HCT116 (cell line): Measurements from ENCODE around the gene CCDC102B. TPM values are rescaled to one million over a fixed set of nuclear protein-coding genes. Genes with fewer than 3 reads are reported as not detected.

Experiments used
- ATAC-seq: fragments of 200-7000 bp; cut with Tn5 transposase; 2 replicates; pipeline ENCODE4 v1.9.1; 2020; ENCODE audit warnings: mild to moderate bottlenecking, moderate library complexity
- BruUV-seq: library from RNA; stranded (reverse); fragments of 400-500 nt; replicated peaks from 2 replicates; lab custom pipeline; 2021; lab: Mats Ljungman, UMichigan
- CTCF ChIA-PET: fragments of 300-600 bp; sonication (Branson Sonifier 250); formaldehyde crosslinking; loops from one replicate; lab custom pipeline; 2021; ENCODE audit warnings: antibody characterized with exemption; lab: Charles Lee
- POLR2A ChIA-PET: fragments of 300-600, 350-600 bp; sonication (Branson Sonifier 250); formaldehyde crosslinking; loops from one replicate; lab custom pipeline; 2021; ENCODE audit warnings: antibody characterized with exemption; lab: Charles Lee
- RAD21 ChIA-PET, 2 experiments: fragments of 300-600 bp; sonication (Branson Sonifier 250); formaldehyde crosslinking; loops; one replicate each; lab custom pipeline; 2023; ENCODE audit warnings: low total read pairs in 2 of 2; ENCODE audit not compliant: uncharacterized antibody in 2 of 2, unreplicated experiment in 2 of 2, low non-redundant PET in 1 of 2; lab: Charles Lee
- DNase-seq: peaks from one replicate; pipeline ENCODE4 v3.0.0-alpha.2; 2010; ENCODE audit warnings: low read depth, low spot score
- H2AFZ ChIP-seq: fragments of 200-600 bp; shearing (Covaris generic), sonication (generic); 2 replicates; pipeline ENCODE4 v1.6.1; 2017; ENCODE audit warnings: low read depth, mixed run types, mixed read lengths, antibody characterized with exemption, low read length; ENCODE audit not compliant: poor library complexity, severe bottlenecking
- H3K27ac ChIP-seq: 2 replicates; pipeline ENCODE4 v1.5.1; 2012; ENCODE audit warnings: low read depth, low read length
- H3K27me3 ChIP-seq: fragments of 200-600 bp; sonication (generic); 2 replicates; pipeline ENCODE4 v1.6.1; 2016; ENCODE audit warnings: mixed run types, low read length, mixed read lengths; ENCODE audit not compliant: insufficient read depth
- H3K36me3 ChIP-seq, 2 experiments: fragments of 200-500 bp in 1 of 2; fragments of 200-600 bp in 1 of 2; sonication (Bioruptor generic) in 1 of 2; sonication (generic) in 1 of 2; 2 replicates each; pipeline versions ENCODE4 v1.5.1 to v1.6.1; 2014 to 2016; ENCODE audit warnings: low read length in 2 of 2, inconsistent platforms in 1 of 2, mixed read lengths in 1 of 2, mixed run types in 1 of 2; ENCODE audit not compliant: insufficient read depth in 2 of 2, control insufficient read depth in 1 of 2
- H3K4me1 ChIP-seq, 2 experiments: fragments of 200-600 bp in 1 of 2; sonication (generic) in 1 of 2; 2 replicates each; pipeline versions ENCODE4 v1.5.1 to v1.6.1; 2012 to 2017; ENCODE audit warnings: low read length in 2 of 2, inconsistent platforms in 1 of 2, mild to moderate bottlenecking in 1 of 2, mixed read lengths in 1 of 2, mixed run types in 1 of 2, moderate library complexity in 1 of 2; ENCODE audit not compliant: insufficient read depth in 2 of 2, control insufficient read depth in 1 of 2
- H3K4me2 ChIP-seq: fragments of 200-600 bp; sonication (generic); 2 replicates; pipeline ENCODE4 v1.6.1; 2017; ENCODE audit warnings: mixed run types, low read length, mixed read lengths
- H3K4me3 ChIP-seq, 2 experiments: fragments of 200-600 bp in 1 of 2; sonication (generic) in 1 of 2; replicated peaks in 1 of 2; 2 replicates each; pipeline ENCODE4 v1.5.1; 2011 to 2016; ENCODE audit warnings: low read length in 2 of 2, control low read depth in 1 of 2, low read depth in 1 of 2, mild to moderate bottlenecking in 1 of 2, mixed read lengths in 1 of 2, mixed run types in 1 of 2
- H3K79me2 ChIP-seq: fragments of 200-600 bp; sonication (generic); 2 replicates; pipeline ENCODE4 v1.6.1; 2017; ENCODE audit warnings: mild to moderate bottlenecking, mixed run types, low read length, moderate library complexity, mixed read lengths; ENCODE audit not compliant: insufficient read depth
- H3K9ac ChIP-seq: fragments of 200-600 bp; sonication (generic); 2 replicates; pipeline ENCODE4 v1.6.1; 2016; ENCODE audit warnings: low read length, mixed read lengths
- H3K9me2 ChIP-seq: fragments of 200-600 bp; sonication (generic), shearing (Covaris generic); 2 replicates; pipeline ENCODE4 v1.6.1; 2017; ENCODE audit warnings: mixed run types, mild to moderate bottlenecking, moderate library complexity; ENCODE audit not compliant: insufficient read depth
- H3K9me3 ChIP-seq, 2 experiments: fragments of 200-500 bp in 1 of 2; fragments of 200-600 bp in 1 of 2; sonication (Bioruptor generic) in 1 of 2; sonication (generic) in 1 of 2; 2 replicates each; pipeline ENCODE4 v1.6.1; 2014 to 2017; ENCODE audit warnings: low read length in 2 of 2, mixed read lengths in 2 of 2, inconsistent platforms in 1 of 2, low read depth in 1 of 2, mild to moderate bottlenecking in 1 of 2, mixed run types in 1 of 2, moderate library complexity in 1 of 2; ENCODE audit not compliant: control insufficient read depth in 1 of 2, insufficient read depth in 1 of 2
- H4K20me1 ChIP-seq: fragments of 200-600 bp; sonication (generic), shearing (Covaris generic); 2 replicates; pipeline ENCODE4 v1.6.1; 2017; ENCODE audit warnings: mixed run types, mild to moderate bottlenecking, moderate library complexity; ENCODE audit not compliant: insufficient read depth
- ATF3 ChIP-seq: IDR thresholded peaks from 2 replicates; pipeline ENCODE4 v1.6.1; 2012
- CBX3 ChIP-seq: IDR thresholded peaks from 2 replicates; pipeline ENCODE4 v1.6.1; 2012; ENCODE audit warnings: low read depth
- CEBPB ChIP-seq: IDR thresholded peaks from 2 replicates; pipeline ENCODE4 v1.6.1; 2012; ENCODE audit warnings: low read depth
- EGR1 ChIP-seq: IDR thresholded peaks from 2 replicates; pipeline ENCODE4 v1.6.1; 2012; ENCODE audit warnings: low read depth
- ELF1 ChIP-seq: IDR thresholded peaks from 2 replicates; pipeline ENCODE4 v1.6.1; 2012; ENCODE audit warnings: low read depth, borderline replicate concordance
- EZH2 ChIP-seq: fragments of 200-600 bp; sonication (generic); IDR thresholded peaks from 2 replicates; pipeline ENCODE4 v1.6.1; 2017; ENCODE audit warnings: antibody characterized with exemption, mixed run types
- EZH2phosphoT487 ChIP-seq: fragments of 200-600 bp; IDR thresholded peaks from 2 replicates; pipeline ENCODE4 v1.6.1; 2018; ENCODE audit warnings: antibody characterized with exemption, borderline replicate concordance
- FOSL1 ChIP-seq: IDR thresholded peaks from 2 replicates; pipeline ENCODE4 v1.6.1; 2012; ENCODE audit warnings: low read depth
- JUND ChIP-seq: IDR thresholded peaks from 2 replicates; pipeline ENCODE4 v1.6.1; 2012
- POLR2AphosphoS5 ChIP-seq: IDR thresholded peaks from 2 replicates; pipeline ENCODE4 v1.6.1; 2011; ENCODE audit warnings: mild to moderate bottlenecking, low read depth, low read length, moderate library complexity
- RAD21 ChIP-seq: IDR thresholded peaks from 2 replicates; pipeline ENCODE4 v1.6.1; 2012; ENCODE audit warnings: low read depth, mild to moderate bottlenecking
- REST ChIP-seq: IDR thresholded peaks from 2 replicates; pipeline ENCODE4 v1.6.1; 2012; ENCODE audit warnings: low read depth
- SP1 ChIP-seq: IDR thresholded peaks from 2 replicates; pipeline ENCODE4 v1.6.1; 2012; ENCODE audit warnings: low read depth
- TCF7L2 ChIP-seq: IDR thresholded peaks from 2 replicates; pipeline ENCODE4 v1.7.0; 2011; ENCODE audit warnings: borderline replicate concordance, inconsistent platforms; ENCODE audit not compliant: insufficient read depth, insufficient read length; ENCODE audit errors: extremely low read depth
- YY1 ChIP-seq: IDR thresholded peaks from 2 replicates; pipeline ENCODE4 v1.6.1; 2011; ENCODE audit warnings: low read length, low read depth, moderate library complexity, mild to moderate bottlenecking; ENCODE audit not compliant: insufficient replicate concordance; ENCODE audit errors: extremely low read depth
- intact Hi-C: fragments of 100-400 bp; cut with micrococcal nuclease; formaldehyde crosslinking; loops from 2 replicates; pipeline ENCODE4 v1.10.0; 2022
- total RNA-seq: library from RNA; stranded (reverse); gene quantifications from one replicate; pipeline ENCODE4 v1.2.1, GENCODE V29; 2021; ENCODE audit not compliant: unreplicated experiment

The CCDC102B gene
- total RNA-seq, 1 experiment from 2014 or later = 1.9 TPM

DNA sequence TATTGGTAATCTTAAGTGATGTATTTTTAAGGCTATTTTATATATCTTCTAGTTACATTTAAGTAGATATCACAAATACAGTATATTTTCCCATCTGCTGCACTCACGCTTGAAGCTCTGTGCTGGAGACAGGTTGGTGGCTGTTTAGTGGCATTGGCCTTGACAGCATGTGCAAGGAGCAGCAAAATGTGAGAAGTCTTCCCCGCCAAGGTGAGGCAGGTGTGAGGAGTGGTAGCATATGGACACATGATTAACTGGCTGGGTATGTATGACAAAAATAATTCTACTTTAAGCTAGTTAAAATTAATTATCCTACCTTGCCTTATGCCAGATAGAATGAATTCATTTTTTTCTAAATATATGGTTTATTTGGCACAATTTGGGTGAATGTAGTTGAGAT, 117.2 kb downstream of the CCDC102B start:
- Histone ChIP-seq H3K27ac (no peak overlapping the region), H3K9me2 (no peaks in the 10 kb centered on the region), H3K79me2 (no peaks in the 10 kb centered on the region), H3K36me3 (no peaks in the 10 kb centered on the region)
- TF ChIP-seq POLR2AphosphoS5 (no peak), RAD21 (no peak), ATF3 (no peak), EZH2phosphoT487 (no peak), YY1 (no peak), EZH2 (no peak), EGR1 (no peak), ELF1 (no peak)
- TF ChIP-seq, all 23 proteins: peak for 0
- H2AFZ ChIP-seq = no peak overlapping the region
- ATAC-seq (no peak), DNase-seq (no peak)
- peaks cover 0 to 14% of the 10 kb centered on the region in 2 experiments; a peak in 3 of 4 replicates for H3K4me1 ChIP-seq
- no peaks in the 10 kb centered on the region for H4K20me1 ChIP-seq
- no peak overlapping the region for H3K9ac ChIP-seq
- H3K9me3 ChIP-seq = no peaks in the 10 kb centered on the region
- intact Hi-C loops = no loop called here
- no peaks in the 10 kb centered on the region for H3K27me3 ChIP-seq
- POLR2A ChIA-PET = no interaction called here
- CTCF ChIA-PET = no interaction called here
- no TSS peak for BruUV-seq
- no peak overlapping the region for H3K4me2 ChIP-seq
- H3K4me3 ChIP-seq = no peak overlapping the region
- RAD21 ChIA-PET = no interaction called here

- ATAC-seq = peak; percentile 95
- H3K36me3 ChIP-seq = no peaks in the 10 kb centered on the region
- no peak overlapping the region for H3K27ac ChIP-seq
Measured at GRCh38 chr18:68916734-68917133, 118.9 kb downstream of the CCDC102B start.

More at GRCh38 chr18:68916734-68917133, 118.9 kb downstream of the CCDC102B start:
- Histone ChIP-seq H3K4me3 (no peak overlapping the region), H3K79me2 (no peaks in the 10 kb centered on the region), H2AFZ (no peak overlapping the region), H3K9ac (no peak overlapping the region), H3K27me3 (no peaks in the 10 kb centered on the region), H3K9me2 (no peaks in the 10 kb centered on the region), H3K9me3 (no peaks in the 10 kb centered on the region), H3K4me1 (peaks cover 0 to 14% of the 10 kb centered on the region in 2 experiments; a peak in 3 of 4 replicates), H4K20me1 (no peaks in the 10 kb centered on the region), H3K4me2 (peak overlapping the region; percentile 43)
- intact Hi-C loops = no loop called here
- BruUV-seq = no TSS peak
- ChIA-PET POLR2A (no interaction called here), CTCF (no interaction called here), RAD21 (interaction anchor here in 1 of 2 experiments (1.1 kb wide), 1 partner anchor 147 kb away, joined by 3 read pairs; no protein-coding TSS in a partner anchor)
- no peak for TF ChIP-seq REST
- TF ChIP-seq EZH2 = no peak
- TF ChIP-seq JUND = peak; percentile 69
- peak; percentile 95 for TF ChIP-seq TCF7L2
- peak; percentile 80 for TF ChIP-seq FOSL1
- TF ChIP-seq ATF3 = no peak
- TF ChIP-seq SP1 = peak; percentile 65
- TF ChIP-seq CEBPB = peak; percentile 56
- peak; percentile 37; the same call in 1 of the 2 replicates for TF ChIP-seq CBX3
- DNase-seq = peak; percentile 54
